Smooth muscle cell of the coronary artery (primary cell): Measurements from ENCODE around the gene EEF1AKMT4. TPM values are rescaled to one million over a fixed set of nuclear protein-coding genes. Genes with fewer than 3 reads are reported as not detected.

Source experiments
- total RNA-seq: library from RNA; depleted of rRNA; stranded (reverse); fragments of >200 nt; gene quantifications from 2 replicates; pipeline ENCODE4 v1.2.3, GENCODE V29; 2014; ENCODE audit warnings: low replicate concordance

Gene EEF1AKMT4
- 1.6 and 4.3 TPM in 2 replicates for total RNA-seq

GRCh38 chr3:184249412-184250166 lies at the start of gene EEF1AKMT4:
EEF1AKMT4 (plus strand) TSS chr3:184249672; CDS start chr3:184249695, 23 bp downstream.

GRCh38 chr3:184229394-184230080 lies 19.9 kb upstream of the EEF1AKMT4 start, which contains the start of gene VWA5B2:
VWA5B2 (plus strand) TSS chr3:184229585; CDS start chr3:184230529, 944 bp downstream.

GRCh38 chr3:184248454-184249411 lies 739 bp upstream of the EEF1AKMT4 start, which contains the start of gene ALG3:
ALG3 (minus strand) TSS chr3:184248962; CDS start chr3:184248940, 22 bp downstream.

GRCh38 chr3:184261270-184261853 lies 11.9 kb downstream of the EEF1AKMT4 start, which contains the start of gene CAMK2N2:
CAMK2N2 (minus strand) TSS chr3:184261553; CDS start chr3:184261285, 268 bp downstream.

GRCh38 chr3:184275961-184276910 lies 26.8 kb downstream of the EEF1AKMT4 start, which contains the start of gene ECE2:
ECE2 (plus strand) TSS chr3:184276022; CDS start chr3:184276154, 132 bp downstream.

GRCh38 chr3:184298759-184299487 lies 49.5 kb downstream of the EEF1AKMT4 start, which contains the start of gene PSMD2:
PSMD2 (plus strand) TSS chr3:184299241; CDS start chr3:184299267, 26 bp downstream.

Other genes starting within 250 kb of the EEF1AKMT4 start
- 13.0 and 20.1 TPM in 2 replicates for gene ABCC5, start 231.8 kb upstream of the EEF1AKMT4 start, total RNA-seq
- not detected in 2 replicates for gene HTR3D, start 217.9 kb upstream of the EEF1AKMT4 start, total RNA-seq
- not detected in 2 replicates for gene HTR3C, start 196.6 kb upstream of the EEF1AKMT4 start, total RNA-seq
- not detected in 2 replicates for gene HTR3E, start 152.6 kb upstream of the EEF1AKMT4 start, total RNA-seq
- gene EIF2B5, start 114.3 kb upstream of the EEF1AKMT4 start, total RNA-seq, result 31.4 and 35.0 TPM in 2 replicates
- gene DVL3, start 94.3 kb upstream of the EEF1AKMT4 start, total RNA-seq, result 35.6 and 48.4 TPM in 2 replicates
- gene AP2M1, start 74.8 kb upstream of the EEF1AKMT4 start, total RNA-seq, result 739 and 849 TPM in 2 replicates
- 51.6 and 85.5 TPM in 2 replicates for gene ABCF3, start 63.5 kb upstream of the EEF1AKMT4 start, total RNA-seq
- gene VWA5B2, start 20.1 kb upstream of the EEF1AKMT4 start, total RNA-seq, result 1.3 TPM in 1 of 2 replicates, not detected in the other
- gene ALG3, start 710 bp upstream of the EEF1AKMT4 start, total RNA-seq, result 23.9 and 32.4 TPM in 2 replicates
- gene CAMK2N2, start 11.9 kb downstream of the EEF1AKMT4 start, total RNA-seq, result 0.12 and 0.23 TPM in 2 replicates
- gene ECE2, start 26.4 kb downstream of the EEF1AKMT4 start, total RNA-seq, result not detected in 2 replicates
- gene PSMD2, start 49.6 kb downstream of the EEF1AKMT4 start, total RNA-seq, result 574 and 714 TPM in 2 replicates
- 280 and 290 TPM in 2 replicates for gene EIF4G1, start 64.9 kb downstream of the EEF1AKMT4 start, total RNA-seq
- gene FAM131A, start 87.9 kb downstream of the EEF1AKMT4 start, total RNA-seq, result 15.0 and 16.9 TPM in 2 replicates
- 1.7 and 3.5 TPM in 2 replicates for gene CLCN2, start 111.9 kb downstream of the EEF1AKMT4 start, total RNA-seq
- 75.2 and 83.0 TPM in 2 replicates for gene POLR2H, start 112.0 kb downstream of the EEF1AKMT4 start, total RNA-seq
- 0.12 TPM in 1 of 2 replicates, not detected in the other for gene THPO, start 128.5 kb downstream of the EEF1AKMT4 start, total RNA-seq
- 0.08 and 1.4 TPM in 2 replicates for gene CHRD, start 130.4 kb downstream of the EEF1AKMT4 start, total RNA-seq